ENCODE results near the gene C6orf52.

C6orf52 gene

DNA sequence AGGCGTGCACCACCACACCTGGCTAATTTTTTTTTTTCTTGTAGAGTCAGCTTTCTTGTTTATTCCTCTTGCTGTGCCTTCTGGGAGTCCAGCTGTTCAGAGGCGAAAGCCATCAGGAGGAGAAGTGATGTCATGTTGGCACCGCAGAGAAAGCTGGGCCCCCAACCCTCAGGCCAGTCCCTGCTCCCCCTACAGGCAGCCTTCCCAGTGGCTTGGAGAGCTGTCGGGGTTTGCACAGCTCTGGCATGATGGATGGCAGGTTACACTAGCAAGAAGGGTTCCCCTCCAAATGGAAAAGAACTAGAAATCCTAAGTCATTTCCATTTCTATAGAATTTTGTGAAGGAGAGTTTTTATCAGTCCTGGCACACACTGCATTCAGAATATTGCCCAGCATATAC lies 72.6 kb downstream of the C6orf52 start:
- H3K9me3 ChIP-seq: no peaks in the 10 kb centered on the region
- TF ChIP-seq, protein P1, sequence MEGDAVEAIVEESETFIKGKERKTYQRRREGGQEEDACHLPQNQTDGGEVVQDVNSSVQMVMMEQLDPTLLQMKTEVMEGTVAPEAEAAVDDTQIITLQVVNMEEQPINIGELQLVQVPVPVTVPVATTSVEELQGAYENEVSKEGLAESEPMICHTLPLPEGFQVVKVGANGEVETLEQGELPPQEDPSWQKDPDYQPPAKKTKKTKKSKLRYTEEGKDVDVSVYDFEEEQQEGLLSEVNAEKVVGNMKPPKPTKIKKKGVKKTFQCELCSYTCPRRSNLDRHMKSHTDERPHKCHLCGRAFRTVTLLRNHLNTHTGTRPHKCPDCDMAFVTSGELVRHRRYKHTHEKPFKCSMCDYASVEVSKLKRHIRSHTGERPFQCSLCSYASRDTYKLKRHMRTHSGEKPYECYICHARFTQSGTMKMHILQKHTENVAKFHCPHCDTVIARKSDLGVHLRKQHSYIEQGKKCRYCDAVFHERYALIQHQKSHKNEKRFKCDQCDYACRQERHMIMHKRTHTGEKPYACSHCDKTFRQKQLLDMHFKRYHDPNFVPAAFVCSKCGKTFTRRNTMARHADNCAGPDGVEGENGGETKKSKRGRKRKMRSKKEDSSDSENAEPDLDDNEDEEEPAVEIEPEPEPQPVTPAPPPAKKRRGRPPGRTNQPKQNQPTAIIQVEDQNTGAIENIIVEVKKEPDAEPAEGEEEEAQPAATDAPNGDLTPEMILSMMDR (IDR thresholded peaks at IDR 0.05): no peak
- H3K4me1 ChIP-seq (ENCODE audit: control insufficient read depth in 1 of 2, insufficient read depth in 1 of 2, low read depth in 1 of 2, low read length in 1 of 2): no peaks in the 10 kb centered on the region
- H3K27ac ChIP-seq: no peak overlapping the region
- no peaks in the 10 kb centered on the region for H3K27me3 ChIP-seq
- no peaks in the 10 kb centered on the region for H3K36me3 ChIP-seq
- no peak overlapping the region for H3K4me3 ChIP-seq (ENCODE audit: low read depth in 1 of 2, low read length in 1 of 2)
